Liver (tissue), 9 donors: ENCODE data around the gene HOXD13. TPM values are rescaled to one million over a fixed set of nuclear protein-coding genes. Genes with fewer than 3 reads are reported as not detected.

Experiments used
- DNase-seq: peaks from one replicate; pipeline ENCODE4 v3.0.0-alpha.2; 2017; ENCODE audit warnings: low spot score
- H3K27ac ChIP-seq, 2 donors: one replicate each; pipeline ENCODE4 v1.7.0; 2013; ENCODE audit warnings: inconsistent platforms in 2 of 2, low read length in 2 of 2, control low read depth in 1 of 2, low read depth in 1 of 2, mild to moderate bottlenecking in 1 of 2
- H3K27me3 ChIP-seq, 4 donors: one replicate each; pipeline versions ENCODE4 v1.6.1 to v1.7.0; 2013; ENCODE audit warnings: low read length in 3 of 4, inconsistent platforms in 1 of 4, mild to moderate bottlenecking in 1 of 4, moderate library complexity in 1 of 4; ENCODE audit not compliant: control insufficient read depth in 4 of 4, insufficient read depth in 4 of 4
- H3K36me3 ChIP-seq, 4 donors: one replicate each; pipeline versions ENCODE4 v1.6.1 to v1.7.0; 2013; ENCODE audit warnings: low read length in 3 of 4, mild to moderate bottlenecking in 3 of 4, low read depth in 1 of 4, moderate library complexity in 1 of 4; ENCODE audit not compliant: control insufficient read depth in 4 of 4, insufficient read depth in 3 of 4
- H3K4me1 ChIP-seq, 4 donors: one replicate each; pipeline versions ENCODE4 v1.6.1 to v1.7.0; 2013; ENCODE audit warnings: low read length in 3 of 4, mild to moderate bottlenecking in 3 of 4, moderate library complexity in 1 of 4; ENCODE audit not compliant: control insufficient read depth in 4 of 4, insufficient read depth in 4 of 4
- H3K4me3 ChIP-seq, 3 donors: one replicate each; pipeline versions ENCODE4 v1.6.1 to v1.7.0; 2013; ENCODE audit warnings: low read length in 3 of 3, control low read depth in 1 of 3, low read depth in 1 of 3, mild to moderate bottlenecking in 1 of 3
- H3K9ac ChIP-seq, 2 donors: one replicate each; pipeline ENCODE4 v1.7.0; 2013; ENCODE audit warnings: low read length in 2 of 2, mild to moderate bottlenecking in 2 of 2, moderate library complexity in 2 of 2, control low read depth in 1 of 2, low read depth in 1 of 2
- H3K9me3 ChIP-seq, 4 donors: one replicate each; pipeline versions ENCODE4 v1.6.1 to v1.7.0; 2013; ENCODE audit warnings: low read length in 3 of 4; ENCODE audit not compliant: control insufficient read depth in 4 of 4
- EGR1 ChIP-seq, 2 donors: IDR thresholded peaks; 2 replicates each; pipeline ENCODE4 v1.6.1; 2016 to 2018; ENCODE audit warnings: antibody characterized with exemption in 2 of 2, low read depth in 2 of 2
- FOXA1 ChIP-seq: IDR thresholded peaks from 2 replicates; pipeline ENCODE4 v1.6.1; 2016; ENCODE audit warnings: antibody characterized with exemption
- HNF4A ChIP-seq, 2 donors: conservative IDR thresholded peaks; 2 replicates each; pipeline ENCODE4 v1.6.1; 2016; ENCODE audit warnings: antibody characterized with exemption in 2 of 2, mild to moderate bottlenecking in 2 of 2
- HNF4G ChIP-seq: IDR thresholded peaks from 2 replicates; pipeline ENCODE4 v1.6.1; 2016; ENCODE audit warnings: antibody characterized with exemption
- NR2F2 ChIP-seq: IDR thresholded peaks from 2 replicates; pipeline ENCODE4 v1.6.1; 2016; ENCODE audit warnings: antibody characterized with exemption
- RXRA ChIP-seq, 2 donors: IDR thresholded peaks; 2 replicates each; pipeline ENCODE4 v1.6.1; 2017 to 2018; ENCODE audit warnings: antibody characterized with exemption in 2 of 2, mild to moderate bottlenecking in 1 of 2
- SP1 ChIP-seq: IDR thresholded peaks from 2 replicates; pipeline ENCODE4 v1.6.1; 2018; ENCODE audit warnings: antibody characterized with exemption, mild to moderate bottlenecking
- TAF1 ChIP-seq: conservative IDR thresholded peaks from 2 replicates; pipeline ENCODE4 v1.6.1; 2016; ENCODE audit warnings: antibody characterized with exemption, mild to moderate bottlenecking
- YY1 ChIP-seq: IDR thresholded peaks from 2 replicates; pipeline ENCODE4 v1.6.1; 2016; ENCODE audit warnings: antibody characterized with exemption, mild to moderate bottlenecking
- WGBS: extraction: QIAGEN DNeasy Blood & Tissue Kit; methylation state at CpG from one replicate; pipeline ENCODE4 v1.1.7; 2013; 5-methylcytosine and 5-hydroxymethylcytosine counted together
- polyA plus RNA-seq, 2 donors: library from polyadenylated mRNA; stranded (reverse) in 1 of 2; unstranded in 1 of 2; fragments of 200-250 nt in 1 of 2; fragments of >200 nt in 1 of 2; fragmentation: Nextera tagmentation in 1 of 2; extraction: Ambion mirVana in 1 of 2; gene quantifications; one replicate each; pipeline versions ENCODE4 v1.2.1 to v1.2.3, GENCODE V29; 2013 to 2015
- total RNA-seq, 2 donors: library from RNA; depleted of rRNA; stranded (reverse); fragments of >200 nt; gene quantifications; one replicate each; pipeline ENCODE4 v1.2.3, GENCODE V29; 2014
- TF ChIP-seq, protein P1 (sequence below): IDR thresholded peaks from 2 replicates; pipeline ENCODE4 v1.6.1; 2016; ENCODE audit warnings: antibody characterized with exemption
- TF ChIP-seq, protein P2 (sequence below): IDR thresholded peaks from 2 replicates; pipeline ENCODE4 v1.6.1; 2016; ENCODE audit warnings: antibody characterized with exemption
- TF ChIP-seq, protein P3 (sequence below): fragments of 150-350 bp; IDR thresholded peaks from 2 replicates; pipeline ENCODE4 v1.5.1; 2017; ENCODE audit warnings: improper control_type of control experiment, low read depth, low read length; ENCODE audit not compliant: missing input control
- TF ChIP-seq, protein P4 (sequence below): IDR thresholded peaks from 2 replicates; pipeline ENCODE4 v1.6.1; 2016; ENCODE audit warnings: antibody characterized with exemption
- TF ChIP-seq, protein P5 (sequence below): IDR thresholded peaks from 2 replicates; pipeline ENCODE4 v1.6.1; 2016; ENCODE audit warnings: antibody characterized with exemption, mild to moderate bottlenecking
- donor health status: healthy.
- donor health status: healthy.
- donor health status: healthy.
- donor health status: healthy.
- donor health status: healthy.

The HOXD13 gene
- total and polyA plus RNA-seq, 4 donors: not detected

DNA sequence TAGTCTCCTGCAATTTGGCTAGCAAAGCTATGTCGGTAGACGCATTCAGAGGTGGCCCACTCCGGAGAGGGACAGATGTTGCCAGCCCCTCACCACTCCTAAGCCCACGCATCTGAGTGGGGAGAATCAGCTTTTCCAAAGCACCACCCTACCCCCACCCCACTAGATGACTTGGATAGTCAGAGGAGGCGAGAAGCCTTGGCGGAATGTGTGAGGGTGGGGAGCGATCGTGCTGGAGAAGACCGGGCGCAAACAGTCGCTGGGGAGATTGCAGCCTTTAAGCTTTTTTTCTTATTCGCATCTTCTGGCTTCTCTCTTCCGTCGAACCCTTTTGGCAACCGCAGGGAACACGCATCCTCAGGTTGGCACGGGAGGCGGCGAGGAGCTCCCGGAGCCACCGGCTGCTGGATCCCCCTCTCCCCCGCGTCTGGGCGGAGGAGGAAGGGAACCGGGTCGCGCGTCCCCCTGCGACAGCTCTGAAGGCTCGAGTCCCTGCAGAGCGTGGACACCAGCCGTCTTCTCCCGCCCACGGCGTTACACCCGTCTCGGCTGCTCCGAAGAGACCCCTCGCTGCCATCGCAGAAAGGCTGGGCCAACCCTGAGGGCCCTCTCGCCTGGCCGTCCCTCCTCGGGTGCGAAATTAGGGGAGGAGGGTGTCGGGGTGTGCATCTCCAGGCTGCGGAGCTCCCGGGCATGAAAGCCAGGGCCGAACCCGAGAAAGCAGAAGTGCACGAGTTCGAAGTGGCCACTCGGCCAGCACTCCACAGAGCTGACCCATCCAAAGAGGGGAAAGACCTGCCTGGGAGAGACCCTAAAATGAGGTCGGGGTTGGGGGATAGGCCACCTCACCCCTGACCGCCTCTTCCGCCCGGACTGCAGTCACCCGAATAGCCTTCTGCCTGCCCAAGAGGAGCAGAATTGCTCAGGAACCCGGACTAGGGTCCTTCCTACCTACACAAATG is 20.9 kb upstream of the HOXD13 start:
- Histone ChIP-seq H3K4me3 (no peak overlapping the region), H3K9ac (no peak overlapping the region), H3K4me1 (peaks cover 10 to 21% (median 16%) of the 10 kb centered on the region in 4 donors), H3K9me3 (no peaks in the 10 kb centered on the region), H3K27me3 (peaks cover 4 to 45% (median 26%) of the 10 kb centered on the region in 4 donors), H3K27ac (no peak overlapping the region), H3K36me3 (no peaks in the 10 kb centered on the region)
- TF ChIP-seq RXRA (IDR thresholded peaks at IDR 0.05) (no peak), SP1 (no peak), FOXA1 (no peak), TAF1 (no peak), HNF4A (conservative IDR thresholded peaks at IDR 0.05) (no peak), HNF4G (no peak), EGR1 (IDR thresholded peaks at IDR 0.05; ENCODE audit: low read depth in 2 of 2) (no peak), YY1 (no peak), NR2F2 (no peak)
- TF ChIP-seq, protein P1, sequence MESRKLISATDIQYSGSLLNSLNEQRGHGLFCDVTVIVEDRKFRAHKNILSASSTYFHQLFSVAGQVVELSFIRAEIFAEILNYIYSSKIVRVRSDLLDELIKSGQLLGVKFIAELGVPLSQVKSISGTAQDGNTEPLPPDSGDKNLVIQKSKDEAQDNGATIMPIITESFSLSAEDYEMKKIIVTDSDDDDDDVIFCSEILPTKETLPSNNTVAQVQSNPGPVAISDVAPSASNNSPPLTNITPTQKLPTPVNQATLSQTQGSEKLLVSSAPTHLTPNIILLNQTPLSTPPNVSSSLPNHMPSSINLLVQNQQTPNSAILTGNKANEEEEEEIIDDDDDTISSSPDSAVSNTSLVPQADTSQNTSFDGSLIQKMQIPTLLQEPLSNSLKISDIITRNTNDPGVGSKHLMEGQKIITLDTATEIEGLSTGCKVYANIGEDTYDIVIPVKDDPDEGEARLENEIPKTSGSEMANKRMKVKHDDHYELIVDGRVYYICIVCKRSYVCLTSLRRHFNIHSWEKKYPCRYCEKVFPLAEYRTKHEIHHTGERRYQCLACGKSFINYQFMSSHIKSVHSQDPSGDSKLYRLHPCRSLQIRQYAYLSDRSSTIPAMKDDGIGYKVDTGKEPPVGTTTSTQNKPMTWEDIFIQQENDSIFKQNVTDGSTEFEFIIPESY: no peak
- TF ChIP-seq, protein P2, sequence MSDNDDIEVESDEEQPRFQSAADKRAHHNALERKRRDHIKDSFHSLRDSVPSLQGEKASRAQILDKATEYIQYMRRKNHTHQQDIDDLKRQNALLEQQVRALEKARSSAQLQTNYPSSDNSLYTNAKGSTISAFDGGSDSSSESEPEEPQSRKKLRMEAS: no peak
- TF ChIP-seq, protein P3, sequence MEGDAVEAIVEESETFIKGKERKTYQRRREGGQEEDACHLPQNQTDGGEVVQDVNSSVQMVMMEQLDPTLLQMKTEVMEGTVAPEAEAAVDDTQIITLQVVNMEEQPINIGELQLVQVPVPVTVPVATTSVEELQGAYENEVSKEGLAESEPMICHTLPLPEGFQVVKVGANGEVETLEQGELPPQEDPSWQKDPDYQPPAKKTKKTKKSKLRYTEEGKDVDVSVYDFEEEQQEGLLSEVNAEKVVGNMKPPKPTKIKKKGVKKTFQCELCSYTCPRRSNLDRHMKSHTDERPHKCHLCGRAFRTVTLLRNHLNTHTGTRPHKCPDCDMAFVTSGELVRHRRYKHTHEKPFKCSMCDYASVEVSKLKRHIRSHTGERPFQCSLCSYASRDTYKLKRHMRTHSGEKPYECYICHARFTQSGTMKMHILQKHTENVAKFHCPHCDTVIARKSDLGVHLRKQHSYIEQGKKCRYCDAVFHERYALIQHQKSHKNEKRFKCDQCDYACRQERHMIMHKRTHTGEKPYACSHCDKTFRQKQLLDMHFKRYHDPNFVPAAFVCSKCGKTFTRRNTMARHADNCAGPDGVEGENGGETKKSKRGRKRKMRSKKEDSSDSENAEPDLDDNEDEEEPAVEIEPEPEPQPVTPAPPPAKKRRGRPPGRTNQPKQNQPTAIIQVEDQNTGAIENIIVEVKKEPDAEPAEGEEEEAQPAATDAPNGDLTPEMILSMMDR: no peak
- TF ChIP-seq, protein P4, sequence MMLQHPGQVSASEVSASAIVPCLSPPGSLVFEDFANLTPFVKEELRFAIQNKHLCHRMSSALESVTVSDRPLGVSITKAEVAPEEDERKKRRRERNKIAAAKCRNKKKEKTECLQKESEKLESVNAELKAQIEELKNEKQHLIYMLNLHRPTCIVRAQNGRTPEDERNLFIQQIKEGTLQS: no peak
- TF ChIP-seq, protein P5, sequence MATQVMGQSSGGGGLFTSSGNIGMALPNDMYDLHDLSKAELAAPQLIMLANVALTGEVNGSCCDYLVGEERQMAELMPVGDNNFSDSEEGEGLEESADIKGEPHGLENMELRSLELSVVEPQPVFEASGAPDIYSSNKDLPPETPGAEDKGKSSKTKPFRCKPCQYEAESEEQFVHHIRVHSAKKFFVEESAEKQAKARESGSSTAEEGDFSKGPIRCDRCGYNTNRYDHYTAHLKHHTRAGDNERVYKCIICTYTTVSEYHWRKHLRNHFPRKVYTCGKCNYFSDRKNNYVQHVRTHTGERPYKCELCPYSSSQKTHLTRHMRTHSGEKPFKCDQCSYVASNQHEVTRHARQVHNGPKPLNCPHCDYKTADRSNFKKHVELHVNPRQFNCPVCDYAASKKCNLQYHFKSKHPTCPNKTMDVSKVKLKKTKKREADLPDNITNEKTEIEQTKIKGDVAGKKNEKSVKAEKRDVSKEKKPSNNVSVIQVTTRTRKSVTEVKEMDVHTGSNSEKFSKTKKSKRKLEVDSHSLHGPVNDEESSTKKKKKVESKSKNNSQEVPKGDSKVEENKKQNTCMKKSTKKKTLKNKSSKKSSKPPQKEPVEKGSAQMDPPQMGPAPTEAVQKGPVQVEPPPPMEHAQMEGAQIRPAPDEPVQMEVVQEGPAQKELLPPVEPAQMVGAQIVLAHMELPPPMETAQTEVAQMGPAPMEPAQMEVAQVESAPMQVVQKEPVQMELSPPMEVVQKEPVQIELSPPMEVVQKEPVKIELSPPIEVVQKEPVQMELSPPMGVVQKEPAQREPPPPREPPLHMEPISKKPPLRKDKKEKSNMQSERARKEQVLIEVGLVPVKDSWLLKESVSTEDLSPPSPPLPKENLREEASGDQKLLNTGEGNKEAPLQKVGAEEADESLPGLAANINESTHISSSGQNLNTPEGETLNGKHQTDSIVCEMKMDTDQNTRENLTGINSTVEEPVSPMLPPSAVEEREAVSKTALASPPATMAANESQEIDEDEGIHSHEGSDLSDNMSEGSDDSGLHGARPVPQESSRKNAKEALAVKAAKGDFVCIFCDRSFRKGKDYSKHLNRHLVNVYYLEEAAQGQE: no peak
- WGBS: 7% methylated on average over 58 of the region's 58 CpGs
- no peak for DNase-seq
